ENCODE results near the gene TAS2R20.
A peak's percentile ranks its signal among the peaks of the same experiment; 100 is the strongest.

Gene TAS2R20

DNA sequence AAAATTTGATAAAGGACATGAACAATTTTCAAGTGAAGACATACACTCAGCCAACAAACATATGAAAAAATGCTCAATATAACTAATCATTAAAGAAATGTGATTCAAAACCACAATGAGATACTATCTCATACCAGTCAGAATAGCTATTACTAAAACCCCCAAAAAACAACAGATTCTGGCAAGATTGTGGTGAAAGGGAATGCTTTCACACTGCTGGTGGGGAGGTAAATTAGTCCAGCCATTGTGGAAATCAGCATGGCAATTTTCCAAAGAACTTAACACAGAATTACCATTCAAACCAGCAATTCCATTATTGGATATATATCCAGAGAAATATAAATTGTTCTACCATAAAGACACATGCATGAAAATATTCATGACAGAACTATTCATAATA is 40.4 kb downstream of the TAS2R20 start:
- peak; percentile 76 for DNase-seq

- DNase-seq = no peak
Measured at GRCh38 chr12:10956085-10956484, 42.0 kb downstream of the TAS2R20 start.

- no peak for DNase-seq
Measured at GRCh38 chr12:10952645-10953044, 45.5 kb downstream of the TAS2R20 start.

All from fibroblast of skin of scalp (primary cell).